ENCODE results near the gene RDH5. TPM values are rescaled to one million over a fixed set of nuclear protein-coding genes. Genes with fewer than 3 reads are reported as not detected.

Gene RDH5
- total and polyA plus RNA-seq, 2 donors from 2014 or later, result 11.1 to 30.2 TPM

- no peak overlapping the region for H3K4me3 ChIP-seq (ENCODE audit: low read length in 3 of 3)
- peaks cover 7 to 14% (median 14%) of the 10 kb centered on the region in 3 donors for H3K4me1 ChIP-seq (ENCODE audit: control insufficient read depth in 2 of 3, insufficient read depth in 2 of 3, low read depth in 1 of 3, low read length in 3 of 3)
- no peaks in the 10 kb centered on the region for H3K9me3 ChIP-seq (ENCODE audit: control insufficient read depth in 2 of 3, insufficient read depth in 1 of 3, low read length in 3 of 3)
- H3K27ac ChIP-seq (ENCODE audit: low read depth in 2 of 2, low read length in 2 of 2), result no peak overlapping the region
- TF ChIP-seq, protein P1, sequence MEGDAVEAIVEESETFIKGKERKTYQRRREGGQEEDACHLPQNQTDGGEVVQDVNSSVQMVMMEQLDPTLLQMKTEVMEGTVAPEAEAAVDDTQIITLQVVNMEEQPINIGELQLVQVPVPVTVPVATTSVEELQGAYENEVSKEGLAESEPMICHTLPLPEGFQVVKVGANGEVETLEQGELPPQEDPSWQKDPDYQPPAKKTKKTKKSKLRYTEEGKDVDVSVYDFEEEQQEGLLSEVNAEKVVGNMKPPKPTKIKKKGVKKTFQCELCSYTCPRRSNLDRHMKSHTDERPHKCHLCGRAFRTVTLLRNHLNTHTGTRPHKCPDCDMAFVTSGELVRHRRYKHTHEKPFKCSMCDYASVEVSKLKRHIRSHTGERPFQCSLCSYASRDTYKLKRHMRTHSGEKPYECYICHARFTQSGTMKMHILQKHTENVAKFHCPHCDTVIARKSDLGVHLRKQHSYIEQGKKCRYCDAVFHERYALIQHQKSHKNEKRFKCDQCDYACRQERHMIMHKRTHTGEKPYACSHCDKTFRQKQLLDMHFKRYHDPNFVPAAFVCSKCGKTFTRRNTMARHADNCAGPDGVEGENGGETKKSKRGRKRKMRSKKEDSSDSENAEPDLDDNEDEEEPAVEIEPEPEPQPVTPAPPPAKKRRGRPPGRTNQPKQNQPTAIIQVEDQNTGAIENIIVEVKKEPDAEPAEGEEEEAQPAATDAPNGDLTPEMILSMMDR (IDR thresholded peaks at IDR 0.05; ENCODE audit: borderline replicate concordance, extremely low read depth, insufficient read depth), result no peak
- DNase-seq (no peak), FAIRE-seq (no peak)
- no peak overlapping the region for H3K9ac ChIP-seq (ENCODE audit: low read length in 3 of 3)
- intact Hi-C loops (cut with DNase I), result no loop called here
- H3K27me3 ChIP-seq (ENCODE audit: control insufficient read depth, insufficient read depth, low read length), result no peaks in the 10 kb centered on the region
- no peaks in the 10 kb centered on the region for H3K36me3 ChIP-seq (ENCODE audit: control insufficient read depth in 2 of 3, insufficient read depth in 3 of 3, low read length in 3 of 3)
Observed at GRCh38 chr12:55713721-55714120, 6.5 kb upstream of the RDH5 start.

DNA sequence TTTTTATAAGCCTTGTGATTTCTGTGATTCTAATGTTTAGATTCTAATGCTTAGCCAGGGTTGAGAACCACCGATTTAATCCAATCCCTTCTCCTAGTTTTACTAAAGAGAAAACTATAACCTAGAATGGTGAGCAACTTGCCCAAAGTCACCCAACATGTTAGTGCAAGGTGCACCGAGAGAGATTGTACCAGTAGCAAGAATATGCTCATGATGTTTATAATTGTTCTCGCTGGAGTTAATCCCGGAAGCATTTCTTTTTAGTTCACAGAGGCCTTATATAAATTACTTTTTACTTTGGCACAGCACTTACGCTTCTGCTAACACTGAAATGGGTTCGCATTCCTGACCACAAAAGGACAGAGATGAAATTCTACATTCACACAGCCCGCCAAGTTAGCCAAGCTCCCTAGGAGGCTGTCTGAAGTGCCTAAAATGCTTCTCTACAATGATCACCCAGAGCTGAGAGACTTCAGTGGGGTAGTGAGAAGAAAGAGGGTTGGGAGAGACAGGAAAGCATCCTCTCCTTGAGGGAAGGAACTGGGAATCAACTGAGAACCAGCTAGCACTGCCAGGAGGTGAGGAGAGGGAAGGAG is 4.9 kb upstream of the RDH5 start:
- Histone ChIP-seq H3K36me3 (ENCODE audit: control insufficient read depth in 2 of 3, insufficient read depth in 3 of 3, low read length in 3 of 3) (peaks cover 0 to 2% (median 0%) of the 10 kb centered on the region in 3 donors), H3K27ac (ENCODE audit: low read depth in 2 of 2, low read length in 2 of 2) (peak overlapping the region; percentile 77 to 89), H3K27me3 (ENCODE audit: control insufficient read depth, insufficient read depth, low read length) (no peaks in the 10 kb centered on the region), H3K4me3 (ENCODE audit: low read length in 3 of 3) (peak overlapping the region; percentile 79 to 91 (median 83)), H3K4me1 (ENCODE audit: control insufficient read depth in 2 of 3, insufficient read depth in 2 of 3, low read depth in 1 of 3, low read length in 3 of 3) (peaks cover 7 to 26% (median 21%) of the 10 kb centered on the region in 3 donors), H3K9ac (ENCODE audit: low read length in 3 of 3) (peak overlapping the region; percentile 62 to 85 (median 78)), H3K9me3 (ENCODE audit: control insufficient read depth in 2 of 3, insufficient read depth in 1 of 3, low read length in 3 of 3) (no peaks in the 10 kb centered on the region)
- FAIRE-seq, result no peak
- intact Hi-C loops (cut with DNase I), result no loop called here
- TF ChIP-seq, protein P1 (IDR thresholded peaks at IDR 0.05; ENCODE audit: borderline replicate concordance, extremely low read depth, insufficient read depth), result no peak
- DNase-seq, result no peak

GRCh38 chr12:55715833-55716581 is 4.2 kb upstream of the RDH5 start, which contains the start of gene BLOC1S1:
BLOC1S1 (plus strand) TSS chr12:55716046; CDS start chr12:55716052, 6 bp downstream.
- peaks cover 7 to 32% (median 25%) of the 10 kb centered on the region in 3 donors for H3K4me1 ChIP-seq (ENCODE audit: control insufficient read depth in 2 of 3, insufficient read depth in 2 of 3, low read depth in 1 of 3, low read length in 3 of 3)
- intact Hi-C loops (cut with DNase I), result no loop called here
- peak within 1 kb of the TSS; percentile 77 to 89 for H3K27ac ChIP-seq (ENCODE audit: low read depth in 2 of 2, low read length in 2 of 2)
- peak within 1 kb of the TSS; percentile 78 to 85 (median 78) for H3K9ac ChIP-seq (ENCODE audit: low read length in 3 of 3)
- DNase-seq (peak; percentile 93 to 98 (median 97)), FAIRE-seq (no peak)
- TF ChIP-seq, protein P1 (IDR thresholded peaks at IDR 0.05; ENCODE audit: borderline replicate concordance, extremely low read depth, insufficient read depth), result no peak
- H3K4me3 ChIP-seq (ENCODE audit: low read length in 3 of 3), result peak within 1 kb of the TSS; percentile 79 to 91 (median 83)
- H3K36me3 ChIP-seq (ENCODE audit: control insufficient read depth in 2 of 3, insufficient read depth in 3 of 3, low read length in 3 of 3), result peaks cover 0 to 2% (median 0%) of the 10 kb centered on the region in 3 donors
- no peaks in the 10 kb centered on the region for H3K27me3 ChIP-seq (ENCODE audit: control insufficient read depth, insufficient read depth, low read length)
- H3K9me3 ChIP-seq (ENCODE audit: control insufficient read depth in 2 of 3, insufficient read depth in 1 of 3, low read length in 3 of 3), result no peaks in the 10 kb centered on the region

Data from kidney (tissue), 14 donors.